ENCODE data around the gene KLF6.

KLF6 gene

GRCh38 chr10:3808689-3809199, 23.7 kb upstream of the KLF6 start:
- DNase-seq = no peak

- DNase-seq = no peak
These were observed 23.0 kb upstream of the KLF6 start for GRCh38 chr10:3807928-3808496.

GRCh38 chr10:3807211-3807927, 22.4 kb upstream of the KLF6 start:
- no peak for DNase-seq

GRCh38 chr10:3806603-3807002, 21.6 kb upstream of the KLF6 start:
- DNase-seq = no peak

GRCh38 chr10:3805791-3806461, 20.9 kb upstream of the KLF6 start:
- DNase-seq = peak; percentile 56

GRCh38 chr10:3805201-3805790, 20.3 kb upstream of the KLF6 start:
- peak; percentile 80 for DNase-seq

- peak; percentile 97 for DNase-seq
These were observed 19.1 kb upstream of the KLF6 start for GRCh38 chr10:3803927-3804741.

- peak; percentile 58 for DNase-seq
These were observed 18.4 kb upstream of the KLF6 start for GRCh38 chr10:3803295-3803926.

- DNase-seq = no peak
These were observed 17.7 kb upstream of the KLF6 start for GRCh38 chr10:3802526-3803265.

- no peak for DNase-seq
These were observed 16.7 kb upstream of the KLF6 start for GRCh38 chr10:3801558-3802192.

GRCh38 chr10:3800586-3800985, 15.6 kb upstream of the KLF6 start:
- DNase-seq = no peak

GRCh38 chr10:3797750-3798149, 12.7 kb upstream of the KLF6 start:
- DNase-seq = no peak

- no peak for DNase-seq
These were observed 8.5 kb upstream of the KLF6 start for GRCh38 chr10:3793553-3793952.

GRCh38 chr10:3792710-3793219, 7.8 kb upstream of the KLF6 start:
- no peak for DNase-seq

- DNase-seq = no peak
These were observed 7.1 kb upstream of the KLF6 start for GRCh38 chr10:3791974-3792633.

- no peak for DNase-seq
These were observed 5.8 kb upstream of the KLF6 start for GRCh38 chr10:3790858-3791257.

- DNase-seq = no peak
These were observed 5.3 kb upstream of the KLF6 start for GRCh38 chr10:3790272-3790671.

- no peak for DNase-seq
These were observed 4.6 kb upstream of the KLF6 start for GRCh38 chr10:3789621-3790020.

GRCh38 chr10:3787816-3788215, 2.8 kb upstream of the KLF6 start:
- DNase-seq = no peak

- no peak for DNase-seq
These were observed 2.0 kb upstream of the KLF6 start for GRCh38 chr10:3787016-3787400.

All from hematopoietic multipotent progenitor cell treated with erythropoietin and hydrocortisone succinate and interleukin-3 and kit ligand, for 6 days (in vitro differentiated cells).